Inflammatory macrophage treated with lipopolysaccharide for 1 hour (primary cell): ENCODE data around the gene PIAS1.

Source experiments
- DNase-seq, 2 donors: peaks; one replicate each; pipeline ENCODE4 v3.0.0-alpha.2; 2020 to 2022

The PIAS1 gene

DNA sequence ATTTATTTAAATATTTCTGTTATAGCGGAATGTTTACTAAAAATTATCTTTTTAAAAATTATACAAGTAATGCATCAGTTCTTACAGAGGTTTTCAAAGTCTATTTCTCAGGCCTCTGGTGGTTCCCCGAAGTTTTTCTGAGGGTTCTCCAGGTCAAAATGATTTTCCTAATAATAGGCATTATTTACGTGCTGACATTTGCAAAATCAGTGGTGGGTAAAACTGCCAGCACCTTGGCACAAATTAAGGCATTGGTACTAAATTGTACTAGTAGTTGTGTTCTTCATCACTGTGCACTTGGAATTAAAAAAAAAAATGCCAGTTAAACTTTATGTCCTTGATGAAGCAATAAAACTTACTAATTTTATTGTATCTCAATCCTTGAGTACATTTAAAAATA lies 9.5 kb downstream of the PIAS1 start:
- no peak for DNase-seq

DNA sequence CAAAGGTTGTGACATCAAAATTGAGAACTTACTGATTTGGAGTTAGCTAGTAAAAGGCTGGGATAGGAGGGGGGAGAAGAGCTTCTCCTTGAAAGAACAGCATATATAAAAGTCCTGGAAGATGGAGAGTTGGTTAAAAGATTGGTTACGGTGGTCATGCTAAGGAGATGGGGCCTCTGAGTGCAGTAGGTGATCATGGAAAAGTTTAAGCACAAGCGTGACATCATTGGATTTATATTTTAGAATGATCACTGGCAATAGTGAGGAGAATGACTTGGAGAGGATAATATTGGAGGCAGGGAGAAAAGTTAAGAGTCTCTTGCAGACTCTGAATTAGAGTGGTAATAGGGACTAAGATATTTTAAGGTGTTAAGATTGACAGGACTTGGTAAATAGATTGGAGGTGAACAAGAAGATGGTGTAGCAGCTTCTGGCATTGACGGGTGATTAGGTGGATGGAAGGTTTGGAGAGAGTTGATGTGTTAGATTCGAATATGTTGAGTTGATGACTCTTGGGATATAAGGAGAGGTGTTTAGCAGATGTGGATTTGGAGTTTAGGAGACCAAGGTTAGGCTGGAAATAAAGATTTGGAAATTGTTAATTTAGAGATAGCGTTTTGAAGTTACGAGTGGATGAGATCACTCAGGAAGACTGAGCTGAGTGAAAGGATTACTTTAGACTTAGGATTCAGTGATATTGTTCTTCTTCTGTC lies 19.6 kb downstream of the PIAS1 start:
- no peak for DNase-seq

DNA sequence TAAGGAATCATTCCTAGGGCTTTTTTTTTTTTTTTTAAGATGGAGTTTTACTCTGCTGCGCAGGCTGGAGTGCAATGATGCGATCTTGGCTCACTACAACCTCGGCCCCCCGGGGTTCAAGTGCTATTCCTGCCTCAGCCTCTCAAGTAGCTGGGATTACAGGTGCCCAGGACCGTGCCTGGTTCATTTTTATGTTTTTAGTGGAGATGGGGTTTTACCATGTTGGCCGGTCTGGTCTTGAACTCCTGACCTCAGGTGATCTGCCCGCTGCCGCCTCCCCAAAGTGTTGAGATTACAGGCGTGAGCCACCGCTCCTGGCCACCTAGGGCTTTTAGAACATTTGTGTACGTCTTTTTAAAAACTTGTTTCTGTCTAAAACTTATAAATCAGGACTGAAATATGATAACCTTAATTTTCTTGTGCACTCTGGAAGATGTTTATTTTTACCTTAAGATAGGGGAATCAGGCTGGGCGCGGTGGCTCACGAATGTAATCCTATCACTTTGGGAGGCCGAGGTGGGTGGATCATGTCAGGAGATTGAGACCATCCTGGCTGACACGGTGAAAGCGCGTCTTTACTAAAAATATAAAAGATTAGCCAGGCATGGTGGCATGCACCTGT lies 21.8 kb downstream of the PIAS1 start:
- no peak for DNase-seq

DNA sequence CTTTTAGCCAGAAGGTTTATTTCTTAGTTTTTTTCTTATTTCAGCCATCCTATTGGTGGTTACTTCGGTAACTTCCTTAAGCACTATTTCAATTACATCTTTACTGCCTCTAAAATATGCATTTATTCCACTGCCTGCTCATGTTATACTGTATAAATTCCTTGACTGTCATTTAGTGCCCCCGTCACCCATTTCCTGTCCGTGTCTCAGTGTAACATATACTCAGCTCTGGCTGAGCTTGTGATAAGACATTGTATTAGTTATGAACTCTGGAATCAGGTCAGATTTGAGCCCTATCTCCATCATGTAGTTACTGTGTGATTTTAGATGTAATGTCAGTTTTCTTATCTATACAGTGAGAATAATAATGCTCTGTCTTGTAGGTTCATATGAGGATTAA lies 24.2 kb downstream of the PIAS1 start:
- DNase-seq, result no peak

DNA sequence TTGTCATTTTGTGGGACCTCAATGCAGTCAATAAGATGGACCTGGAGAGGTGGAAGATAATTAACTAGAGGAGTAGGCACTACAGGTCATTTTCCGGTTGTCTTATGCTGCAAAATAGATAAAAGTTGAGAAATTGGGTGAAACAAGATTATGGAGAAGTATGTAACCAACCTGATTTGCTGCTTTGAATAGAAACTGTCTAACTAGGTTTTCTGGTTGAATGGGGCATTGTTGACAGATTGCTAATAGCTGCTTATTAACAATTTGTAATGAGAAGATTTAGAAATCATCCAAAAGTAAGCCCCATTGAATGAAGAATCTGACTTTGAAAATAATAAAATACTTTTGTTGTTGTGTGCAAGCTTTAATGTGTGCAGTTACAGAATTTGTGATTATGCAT lies 26.2 kb downstream of the PIAS1 start:
- no peak for DNase-seq

DNA sequence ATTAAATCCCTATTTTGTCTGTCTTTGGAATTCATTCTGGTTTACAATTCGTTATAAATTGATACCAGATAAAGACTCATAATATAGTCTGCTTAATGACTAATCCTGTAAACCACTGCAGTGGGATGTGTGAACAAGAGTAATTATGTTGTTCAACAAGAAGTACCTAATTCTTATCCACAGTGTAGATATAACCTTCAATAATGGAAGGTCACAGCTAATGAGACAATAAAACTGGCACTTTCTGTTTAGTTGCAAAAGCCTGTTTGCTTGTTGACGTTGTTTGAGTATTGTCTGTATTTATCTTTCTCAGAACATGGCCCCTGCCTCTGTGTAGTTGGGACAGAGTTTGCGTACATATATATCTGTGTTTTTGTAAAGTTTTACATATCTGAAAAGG lies 26.7 kb downstream of the PIAS1 start:
- DNase-seq, result no peak

DNA sequence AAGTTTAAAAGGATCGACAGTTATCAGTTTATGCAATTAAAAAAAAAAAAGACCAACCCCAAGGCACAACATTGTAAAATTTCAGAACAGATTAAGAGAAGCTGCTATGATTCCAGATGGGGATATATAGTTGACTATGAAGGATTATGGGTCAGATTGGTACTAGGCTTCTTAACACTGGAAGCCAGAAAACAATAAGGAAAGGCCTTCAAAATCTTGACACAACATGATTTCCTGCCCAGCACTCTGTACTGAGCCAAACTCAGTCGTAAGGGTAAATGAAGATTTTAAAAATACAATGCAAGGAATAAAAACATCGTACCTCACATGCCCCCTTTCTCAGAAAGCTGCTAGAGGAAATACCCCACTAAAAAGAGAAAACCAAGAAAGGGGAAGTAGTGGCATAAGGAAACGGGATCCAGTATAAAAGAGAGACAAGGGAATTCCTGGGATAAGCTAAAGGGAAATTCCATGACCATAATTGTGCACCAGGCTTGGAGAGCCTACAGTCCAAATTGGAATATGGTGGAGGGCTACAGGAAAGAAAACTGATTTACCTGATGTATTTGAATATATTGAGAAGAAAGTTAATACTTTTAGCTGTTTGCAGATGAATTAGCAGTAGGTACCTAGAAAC lies 27.9 kb downstream of the PIAS1 start:
- DNase-seq, result peak; percentile 30 to 31

DNA sequence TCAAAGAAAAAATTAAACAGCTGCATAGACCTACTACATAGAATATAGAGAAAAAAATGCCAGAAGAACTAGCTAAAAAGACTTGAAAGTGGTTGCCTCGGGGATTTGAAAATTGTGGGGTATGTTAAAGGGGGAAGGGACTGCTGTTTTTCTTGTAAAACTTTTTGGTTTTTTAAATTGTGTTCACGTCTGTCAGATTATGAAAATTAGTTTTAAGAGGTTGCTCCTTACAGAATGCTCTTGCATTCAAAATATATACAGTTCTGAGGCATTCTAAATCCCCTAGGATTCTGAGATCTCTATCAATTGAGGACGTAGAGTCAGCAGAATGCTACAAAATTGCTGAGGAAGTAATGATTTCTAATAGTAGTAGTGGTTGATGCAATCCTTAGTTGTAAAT lies 28.6 kb downstream of the PIAS1 start:
- DNase-seq, result peak; percentile 14 to 26

DNA sequence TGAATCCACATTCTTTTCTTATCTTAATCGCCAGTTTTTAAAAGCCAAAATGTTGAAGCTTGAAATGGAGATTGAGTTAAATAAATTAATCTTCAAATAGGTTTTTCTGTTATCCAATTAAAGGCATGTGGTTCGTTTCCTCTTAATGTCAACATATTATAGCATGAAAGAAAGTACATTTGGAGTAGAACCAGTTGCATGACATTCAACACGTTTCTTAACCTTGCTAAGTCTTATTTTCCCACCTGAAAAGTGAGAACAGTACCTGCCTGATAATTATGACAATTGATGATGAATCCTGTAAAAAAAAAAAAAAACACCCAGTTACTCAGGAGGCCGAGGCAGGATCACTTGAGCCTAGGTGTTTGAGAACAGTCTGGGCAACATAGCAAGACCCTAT lies 29.3 kb downstream of the PIAS1 start:
- DNase-seq, result no peak

DNA sequence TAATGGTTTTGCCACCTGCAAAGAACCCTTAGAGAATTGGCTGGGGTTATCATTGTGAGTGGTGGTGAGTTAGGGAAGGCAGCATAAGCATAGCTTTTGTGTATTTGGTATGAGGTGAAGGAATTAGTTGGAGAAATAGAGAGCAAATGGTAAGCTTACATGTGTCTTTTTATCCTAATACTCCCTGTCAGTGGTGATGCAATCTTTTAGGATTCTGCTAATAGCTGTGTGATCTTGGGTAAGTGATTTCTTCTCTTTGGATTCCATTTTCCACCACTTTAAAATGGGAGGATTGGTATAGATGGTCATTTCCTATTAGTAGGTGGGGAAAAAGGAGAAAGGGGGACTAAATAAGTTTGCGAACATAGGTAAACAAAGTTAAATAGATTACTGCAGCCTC lies 30.9 kb downstream of the PIAS1 start:
- DNase-seq, result no peak

DNA sequence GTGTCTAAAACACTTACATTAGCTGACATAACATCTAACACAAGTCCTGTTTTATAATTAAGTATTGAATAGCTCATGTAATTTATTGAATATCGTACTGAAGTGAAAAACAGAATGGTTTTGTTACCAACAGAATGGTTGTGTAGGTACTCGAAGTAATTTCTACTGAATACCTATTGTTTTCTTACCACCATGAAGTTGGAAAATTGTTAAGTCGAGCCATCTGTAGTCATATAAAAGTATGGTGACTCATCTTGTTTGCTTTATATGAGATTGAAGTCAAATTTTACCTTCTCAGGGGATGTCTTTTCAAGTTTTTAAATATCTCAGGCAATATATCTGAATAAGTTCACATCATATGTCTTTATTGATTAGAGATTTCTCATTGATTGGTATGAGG lies 37.6 kb downstream of the PIAS1 start:
- no peak for DNase-seq

DNA sequence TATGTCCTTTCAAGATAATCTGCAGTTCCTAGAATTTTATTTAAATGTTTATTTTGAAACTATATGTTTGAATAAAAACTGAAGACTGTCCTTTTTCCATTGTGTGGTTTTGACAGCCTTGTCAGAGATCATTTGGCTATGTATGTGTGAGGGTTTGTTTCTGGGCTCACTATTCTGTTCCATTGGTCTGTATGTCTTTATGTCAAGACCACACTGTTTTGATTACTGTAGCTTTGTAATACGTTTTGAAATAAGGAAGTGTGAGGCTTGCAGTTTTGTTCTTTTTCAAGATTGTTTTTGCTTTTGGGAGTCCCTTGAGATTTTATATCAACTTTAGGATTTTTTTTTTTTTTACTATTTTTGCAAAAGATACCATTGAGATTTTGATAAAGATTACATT lies 42.0 kb downstream of the PIAS1 start:
- no peak for DNase-seq

DNA sequence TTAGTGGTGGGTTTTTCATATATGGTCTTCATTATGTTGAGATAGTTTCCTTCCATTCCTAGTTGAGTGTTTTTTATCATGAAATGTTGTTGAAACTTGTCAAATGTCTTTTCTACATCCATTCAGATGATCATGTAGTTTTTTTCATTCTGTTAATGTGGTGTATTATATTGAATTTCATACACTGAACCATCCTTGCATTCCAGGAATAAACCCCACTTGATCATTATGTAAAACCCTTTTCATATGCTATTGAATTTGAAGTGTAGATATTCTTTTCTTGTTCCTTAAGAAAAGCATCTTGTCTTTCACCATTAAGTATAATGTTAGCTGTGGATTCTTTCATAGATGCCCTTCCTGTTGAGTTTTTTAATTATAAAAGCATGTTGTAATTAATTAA lies 42.9 kb downstream of the PIAS1 start:
- no peak for DNase-seq

DNA sequence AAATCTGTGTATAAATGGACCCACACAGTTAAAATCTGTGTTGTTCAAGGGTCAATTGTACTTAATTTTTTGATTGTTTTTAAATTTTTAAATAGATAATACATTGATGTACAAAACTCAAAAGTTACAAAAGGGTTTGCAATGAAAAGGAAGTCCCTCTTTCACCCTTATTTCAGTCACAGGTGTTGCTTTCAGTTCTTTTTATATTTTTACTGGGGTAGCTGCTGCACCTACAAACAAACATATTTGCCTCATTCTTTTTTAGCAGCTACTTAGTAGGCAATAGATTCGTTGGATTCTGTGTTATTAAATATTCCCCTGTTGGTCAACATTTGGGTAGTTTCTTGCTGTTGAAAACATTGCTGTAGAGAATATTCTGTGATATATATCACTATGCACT lies 44.4 kb downstream of the PIAS1 start:
- no peak for DNase-seq

DNA sequence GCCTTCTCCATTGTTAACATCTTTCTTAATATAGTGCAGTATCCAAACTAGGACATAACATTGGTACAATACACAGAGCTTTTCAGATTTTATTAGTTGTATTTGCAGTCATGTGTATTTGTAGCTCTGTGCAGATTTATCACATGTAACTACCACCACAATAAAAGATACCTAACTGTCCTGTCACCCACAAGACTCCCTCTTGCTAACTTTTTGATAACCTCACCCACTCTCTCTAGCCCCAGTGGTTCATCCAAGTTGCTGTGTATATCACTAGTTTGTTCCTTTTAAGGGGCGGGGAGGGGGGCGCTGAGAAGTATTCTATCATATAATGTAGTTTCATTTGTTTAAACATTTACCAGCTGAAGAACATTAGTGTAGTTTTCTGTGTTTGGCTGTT lies 46.1 kb downstream of the PIAS1 start:
- DNase-seq, result no peak

DNA sequence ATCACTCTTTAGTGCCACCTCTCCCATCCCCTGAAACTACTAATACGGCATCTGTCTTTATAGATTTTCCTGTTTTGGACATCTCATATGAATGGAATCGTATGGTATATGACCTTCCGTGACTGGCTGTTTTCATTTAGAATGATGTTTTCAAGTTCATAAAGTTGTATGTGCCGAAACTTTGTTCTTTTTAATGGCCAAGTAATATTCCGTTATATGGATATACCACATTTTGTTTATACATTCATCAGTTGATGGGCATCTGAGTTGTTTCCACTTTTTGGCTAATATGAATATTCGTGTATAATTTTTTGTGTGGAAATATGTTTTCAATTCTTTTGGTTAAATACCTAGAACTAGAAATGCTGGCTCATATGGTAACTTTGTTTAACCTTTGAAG lies 49.5 kb downstream of the PIAS1 start:
- no peak for DNase-seq

DNA sequence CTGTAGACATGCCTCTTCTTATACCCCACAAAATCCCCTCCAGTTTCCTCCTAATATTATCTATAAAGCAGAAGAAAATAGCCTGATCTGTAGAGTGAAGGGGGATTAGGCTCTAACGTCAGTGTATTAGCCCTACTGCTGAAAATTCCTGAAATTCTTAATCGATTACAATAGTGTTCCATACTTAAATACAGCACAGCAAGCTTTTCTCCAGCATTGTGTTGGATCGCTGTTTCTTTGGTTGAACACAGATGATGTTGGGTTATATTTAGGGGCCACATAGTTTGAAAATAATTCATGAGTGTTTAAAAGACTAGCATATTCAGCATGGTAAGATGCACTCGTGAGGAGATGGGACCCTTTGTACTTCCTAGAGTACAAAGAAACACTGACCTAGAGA lies 52.5 kb downstream of the PIAS1 start:
- no peak for DNase-seq

DNA sequence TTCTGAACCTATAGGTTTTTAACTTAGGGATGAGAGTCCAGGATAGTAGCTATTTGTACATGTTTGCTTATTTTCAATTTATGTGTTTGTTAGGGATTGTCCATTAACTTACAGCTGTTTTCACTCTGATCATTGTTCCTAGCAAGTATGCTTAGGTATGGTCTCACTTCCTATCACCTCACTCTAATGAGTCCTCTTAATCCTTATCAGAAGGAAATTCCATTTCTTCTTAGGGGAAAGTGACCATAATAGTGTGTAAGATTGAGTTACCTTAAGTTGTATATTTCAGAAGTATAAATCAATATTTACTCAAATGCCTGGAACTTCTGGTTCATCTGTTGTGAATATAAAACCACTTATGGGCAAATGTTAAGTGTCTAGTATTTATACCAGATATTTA lies 53.0 kb downstream of the PIAS1 start:
- no peak for DNase-seq

DNA sequence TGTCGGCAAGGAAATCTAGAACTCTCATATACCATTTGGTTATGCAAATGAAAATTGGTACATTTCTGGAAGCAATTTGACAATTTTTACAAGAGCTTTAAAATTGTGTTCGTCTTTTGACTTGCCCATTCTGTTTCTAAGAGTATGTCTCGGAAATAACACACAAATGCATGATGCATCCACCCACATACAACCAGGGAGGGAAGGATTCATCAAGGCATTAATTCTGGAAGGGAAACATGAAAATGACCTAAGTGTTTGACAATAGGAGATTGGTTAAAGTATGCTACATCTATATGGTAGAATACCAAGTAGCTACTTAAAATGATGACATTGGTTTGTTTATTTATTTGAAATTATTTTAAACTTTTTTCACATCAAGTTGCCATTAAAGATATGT lies 58.6 kb downstream of the PIAS1 start:
- peak; percentile 14 to 52 for DNase-seq

DNA sequence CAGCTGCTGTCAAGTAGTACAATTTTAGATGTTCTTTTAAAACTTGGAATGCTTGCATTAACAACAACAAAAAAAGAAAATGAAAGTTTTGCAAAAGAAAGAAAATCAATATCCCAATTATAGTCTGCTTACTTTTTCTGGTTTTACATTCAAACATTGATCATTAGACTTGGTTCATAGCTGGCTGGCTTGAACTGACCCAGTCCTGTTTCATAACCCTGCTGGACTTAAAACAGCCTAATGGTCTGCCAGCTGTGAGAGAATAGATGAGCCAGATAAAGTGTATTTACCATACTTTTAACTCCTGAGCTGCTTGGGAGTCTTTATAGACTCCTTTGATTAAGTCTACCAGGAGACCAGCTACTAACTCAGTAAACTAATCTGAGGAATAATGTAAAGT lies 59.2 kb downstream of the PIAS1 start:
- DNase-seq, result peak in 1 of 2 donors; percentile 6

DNA sequence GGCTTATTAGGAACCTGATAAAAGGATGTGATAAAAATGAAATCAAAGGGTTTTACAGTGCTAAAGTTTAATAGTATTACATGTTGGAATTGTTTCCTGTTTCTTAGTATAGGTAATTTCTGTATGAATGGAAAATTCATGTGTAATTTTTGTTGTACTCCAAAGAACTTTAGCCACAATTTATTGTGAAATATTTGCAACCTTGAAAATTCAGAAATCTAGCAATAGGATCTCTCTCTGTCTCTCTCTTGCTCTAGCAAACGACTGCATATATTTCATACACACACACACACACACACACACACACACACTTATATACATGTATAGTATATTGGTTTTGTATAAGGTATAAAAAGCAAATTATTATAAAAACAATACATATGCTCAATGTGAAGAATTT lies 59.6 kb downstream of the PIAS1 start:
- peak; percentile 61 to 62 for DNase-seq

DNA sequence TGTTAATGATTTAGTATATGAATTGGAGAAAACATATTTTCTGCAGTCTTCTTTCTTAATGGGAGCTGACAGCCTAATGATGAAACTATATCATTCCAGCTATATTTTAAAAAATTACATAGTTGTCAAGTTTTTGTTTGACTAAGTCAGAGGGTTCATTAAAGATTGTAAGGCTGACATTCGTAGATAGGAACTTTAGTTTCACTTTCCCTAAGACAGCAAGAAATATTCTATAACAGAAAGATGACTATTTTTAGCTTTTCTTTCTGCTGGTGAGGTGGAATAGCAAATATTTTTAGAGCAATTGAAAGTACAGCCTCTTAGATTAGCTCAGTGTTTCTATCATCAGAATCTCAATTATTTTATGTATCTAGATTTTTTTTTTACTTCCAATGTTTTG lies 60.2 kb downstream of the PIAS1 start:
- DNase-seq, result peak; percentile 27 to 33

DNA sequence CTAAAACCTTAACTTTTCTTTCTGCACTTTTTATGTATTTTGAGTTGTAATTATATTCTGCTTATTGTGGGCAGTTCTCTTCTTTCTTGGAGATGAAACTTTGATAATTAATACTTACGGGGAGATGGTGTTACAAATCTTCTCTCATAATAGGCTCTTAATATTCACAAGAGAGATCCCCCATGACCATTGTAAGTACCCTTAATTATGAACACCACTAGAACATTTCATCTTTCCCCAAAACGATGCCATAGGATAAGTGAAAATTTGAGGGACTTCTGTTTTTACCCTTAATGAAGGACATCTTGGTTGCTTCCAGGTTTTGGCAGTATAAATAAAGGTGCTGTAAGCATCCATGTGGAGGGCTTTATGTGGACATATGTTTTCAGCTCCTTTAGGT lies 60.7 kb downstream of the PIAS1 start:
- no peak for DNase-seq

DNA sequence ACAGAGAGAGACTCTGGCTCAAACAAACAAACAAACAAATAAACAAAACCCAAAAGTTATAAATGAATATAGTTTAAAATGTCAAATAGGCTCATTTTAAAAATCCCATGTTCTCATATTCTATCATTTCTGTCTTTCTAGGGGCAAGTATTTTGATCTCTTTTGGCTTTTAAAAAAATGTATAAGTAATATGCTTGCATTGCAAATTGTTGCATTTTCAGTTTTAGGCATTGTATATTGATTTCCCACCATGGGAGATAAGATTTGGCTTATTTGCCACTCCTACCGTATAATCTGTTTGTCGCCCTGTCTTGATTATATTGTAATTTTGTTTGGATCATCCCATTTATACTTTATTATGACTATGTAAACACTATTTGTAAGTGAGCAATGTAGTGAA lies 70.6 kb downstream of the PIAS1 start:
- no peak for DNase-seq

DNA sequence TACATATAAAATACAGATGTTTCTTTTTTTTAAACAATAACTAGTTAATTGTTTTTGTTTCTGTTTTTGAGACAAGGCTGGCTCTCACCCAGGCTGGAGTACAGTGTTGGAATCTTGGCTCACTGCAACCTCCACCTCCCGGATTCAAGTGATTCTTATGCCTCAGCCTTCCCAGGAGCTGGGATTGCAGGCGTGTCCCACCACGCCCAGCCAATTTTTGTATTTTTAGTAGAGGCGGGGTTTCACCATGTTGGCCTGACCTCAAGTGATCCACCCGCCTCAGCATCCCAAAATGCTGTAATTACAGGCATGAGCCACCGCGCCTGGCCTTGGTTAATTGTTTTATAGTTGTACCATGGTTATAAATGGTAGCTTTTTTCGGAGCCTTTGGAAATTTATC lies 72.3 kb downstream of the PIAS1 start:
- DNase-seq, result no peak
